Cardiac muscle cell (in vitro differentiated cells and primary cell): Measurements from ENCODE around the gene DHRS2. TPM values are rescaled to one million over a fixed set of nuclear protein-coding genes. Genes with fewer than 3 reads are reported as not detected.
A peak's percentile ranks its signal among the peaks of the same experiment; 100 is the strongest.
"Not testable (repeated sequence)": the region's sequence is repeated elsewhere in the genome, so short reads cannot be mapped to it uniquely, and the experiment has no call there.

Experiments
- DNase-seq, 2 donors: peaks; one replicate each; pipeline versions ENCODE4 v3.0.0 to v3.0.0-alpha.2; 2010 to 2017; ENCODE audit warnings: low read depth in 1 of 2, low spot score in 1 of 2
- H3K27ac ChIP-seq: fragments of 200-600 bp; sonication (generic); 2 replicates; pipeline ENCODE4 v1.5.1; 2016
- H3K27me3 ChIP-seq: fragments of 200-600 bp; sonication (generic); 2 replicates; pipeline ENCODE4 v1.6.0; 2016; ENCODE audit warnings: control low read depth
- H3K36me3 ChIP-seq: fragments of 200-600 bp; sonication (generic); 2 replicates; pipeline ENCODE4 v1.5.1; 2016; ENCODE audit warnings: control low read depth
- H3K4me1 ChIP-seq: fragments of 200-600 bp; sonication (generic); 2 replicates; pipeline ENCODE4 v1.8.1; 2017; ENCODE audit warnings: low read depth, mild to moderate bottlenecking, mixed run types
- H3K4me3 ChIP-seq: fragments of 200-600 bp; sonication (generic); 2 replicates; pipeline ENCODE4 v1.5.1; 2016; ENCODE audit warnings: mild to moderate bottlenecking
- H3K9me3 ChIP-seq: fragments of 200-600 bp; sonication (generic); 2 replicates; pipeline ENCODE4 v1.5.1; 2017; ENCODE audit warnings: low read depth, mild to moderate bottlenecking, control low read depth
- CTCF ChIP-seq: IDR thresholded peaks from 2 replicates; pipeline ENCODE4 v1.5.1; 2012; ENCODE audit warnings: low read depth, mild to moderate bottlenecking, low read length
- polyA plus RNA-seq: library from polyadenylated mRNA; unstranded; fragments of >200 nt; fragmentation: Nextera tagmentation; extraction: Ambion mirVana; gene quantifications from 2 replicates; pipeline ENCODE4 v1.2.1, GENCODE V29; 2016
- total RNA-seq: library from RNA; depleted of rRNA; stranded (reverse); fragments of >200 nt; gene quantifications from 2 replicates; pipeline ENCODE4 v1.2.3, GENCODE V29; 2016

The DHRS2 gene
- total and polyA plus RNA-seq, 2 experiments from 2014 or later, result 0.97 TPM; not detected in 1

- H3K36me3 ChIP-seq, result no peaks in the 10 kb centered on the region
- DNase-seq, result no peak
- H3K4me1 ChIP-seq, result peaks cover 6% of the 10 kb centered on the region
- H3K27ac ChIP-seq, result no peak overlapping the region
- TF ChIP-seq CTCF, result no peak
- no peaks in the 10 kb centered on the region for H3K27me3 ChIP-seq
- H3K4me3 ChIP-seq, result no peak overlapping the region
- H3K9me3 ChIP-seq, result no peaks in the 10 kb centered on the region
Observed at GRCh38 chr14:23631234-23631633, 4.9 kb upstream of the DHRS2 start.

GRCh38 chr14:23631702-23632460 is 4.3 kb upstream of the DHRS2 start:
- Histone ChIP-seq H3K27me3 (no peaks in the 10 kb centered on the region), H3K9me3 (no peaks in the 10 kb centered on the region), H3K4me3 (no peak overlapping the region), H3K4me1 (peaks cover 6% of the 10 kb centered on the region), H3K27ac (no peak overlapping the region), H3K36me3 (no peaks in the 10 kb centered on the region)
- peak; percentile 86 to 91 for DNase-seq
- TF ChIP-seq CTCF, result peak; percentile 99

- Histone ChIP-seq H3K36me3 (no peaks in the 10 kb centered on the region), H3K27me3 (no peaks in the 10 kb centered on the region), H3K9me3 (no peaks in the 10 kb centered on the region), H3K4me1 (peaks cover 6% of the 10 kb centered on the region), H3K27ac (no peak overlapping the region), H3K4me3 (no peak overlapping the region)
- DNase-seq, result no peak
- TF ChIP-seq CTCF, result no peak
Observed at GRCh38 chr14:23632461-23633159, 3.6 kb upstream of the DHRS2 start.

GRCh38 chr14:23633160-23633701 is 2.9 kb upstream of the DHRS2 start:
- Histone ChIP-seq H3K27me3 (no peaks in the 10 kb centered on the region), H3K36me3 (no peaks in the 10 kb centered on the region), H3K9me3 (no peaks in the 10 kb centered on the region), H3K4me1 (peaks cover 6% of the 10 kb centered on the region), H3K4me3 (no peak overlapping the region), H3K27ac (no peak overlapping the region)
- DNase-seq, result peak in 1 of 2 donors; percentile 19
- TF ChIP-seq CTCF, result no peak

- not testable (repeated sequence) for H3K27me3 ChIP-seq
Observed at GRCh38 chr14:23634698-23635412, 1.3 kb upstream of the DHRS2 start.

GRCh38 chr14:23637312-23637654 is 1.1 kb downstream of the DHRS2 start:
- H3K4me3 ChIP-seq, H3K9me3 ChIP-seq, H3K4me1 ChIP-seq, H3K27ac ChIP-seq, H3K27me3 ChIP-seq, DNase-seq, H3K36me3 ChIP-seq: not testable (repeated sequence)

More at GRCh38 chr14:23634698-23635412, 1.3 kb upstream of the DHRS2 start:
- not testable (repeated sequence) for DNase-seq, H3K9me3 ChIP-seq, H3K4me3 ChIP-seq, H3K36me3 ChIP-seq, H3K4me1 ChIP-seq, H3K27ac ChIP-seq

GRCh38 chr14:23637655-23638413 is 1.7 kb downstream of the DHRS2 start:
- not testable (repeated sequence) for H3K4me3 ChIP-seq, H3K36me3 ChIP-seq, H3K9me3 ChIP-seq, H3K4me1 ChIP-seq, H3K27me3 ChIP-seq, DNase-seq, H3K27ac ChIP-seq
